GM10266 (cell line): ENCODE measurements around the gene TASL.
A peak's percentile ranks its signal among the peaks of the same experiment; 100 is the strongest.
"Not testable (repeated sequence)": the region's sequence is repeated elsewhere in the genome, so short reads cannot be mapped to it uniquely, and the experiment has no call there.

ENCODE experiments used
- DNase-seq: peaks from one replicate; pipeline ENCODE4 v3.0.0; 2012; ENCODE audit errors: extremely low spot score
- TF ChIP-seq, protein P1 (sequence below): IDR thresholded peaks from 2 replicates; pipeline ENCODE4 v1.5.1; 2012; ENCODE audit warnings: mild to moderate bottlenecking, low read depth; ENCODE audit not compliant: control insufficient read depth, insufficient read depth; ENCODE audit errors: missing control alignments

TASL gene

DNA sequence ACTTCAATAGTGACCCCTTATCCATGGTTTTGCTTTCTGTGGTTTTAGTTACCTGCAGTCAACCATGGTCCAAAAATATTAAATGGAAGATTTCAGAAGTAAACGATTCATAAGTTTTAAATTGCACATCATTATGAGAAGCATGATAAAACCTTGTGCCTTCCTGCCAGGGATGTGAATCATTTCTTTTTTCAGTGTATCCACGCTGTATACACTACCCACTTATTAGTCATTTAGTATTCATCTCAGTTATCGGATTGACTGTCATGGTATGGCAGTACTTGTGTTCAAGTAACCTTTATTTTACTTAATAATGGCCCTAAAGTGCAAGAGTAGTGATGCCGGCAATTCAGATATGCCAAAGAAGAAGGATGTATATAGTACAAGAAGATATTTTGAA lies 37.7 kb upstream of the TASL start:
- TF ChIP-seq, protein P1, sequence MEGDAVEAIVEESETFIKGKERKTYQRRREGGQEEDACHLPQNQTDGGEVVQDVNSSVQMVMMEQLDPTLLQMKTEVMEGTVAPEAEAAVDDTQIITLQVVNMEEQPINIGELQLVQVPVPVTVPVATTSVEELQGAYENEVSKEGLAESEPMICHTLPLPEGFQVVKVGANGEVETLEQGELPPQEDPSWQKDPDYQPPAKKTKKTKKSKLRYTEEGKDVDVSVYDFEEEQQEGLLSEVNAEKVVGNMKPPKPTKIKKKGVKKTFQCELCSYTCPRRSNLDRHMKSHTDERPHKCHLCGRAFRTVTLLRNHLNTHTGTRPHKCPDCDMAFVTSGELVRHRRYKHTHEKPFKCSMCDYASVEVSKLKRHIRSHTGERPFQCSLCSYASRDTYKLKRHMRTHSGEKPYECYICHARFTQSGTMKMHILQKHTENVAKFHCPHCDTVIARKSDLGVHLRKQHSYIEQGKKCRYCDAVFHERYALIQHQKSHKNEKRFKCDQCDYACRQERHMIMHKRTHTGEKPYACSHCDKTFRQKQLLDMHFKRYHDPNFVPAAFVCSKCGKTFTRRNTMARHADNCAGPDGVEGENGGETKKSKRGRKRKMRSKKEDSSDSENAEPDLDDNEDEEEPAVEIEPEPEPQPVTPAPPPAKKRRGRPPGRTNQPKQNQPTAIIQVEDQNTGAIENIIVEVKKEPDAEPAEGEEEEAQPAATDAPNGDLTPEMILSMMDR = no peak
- DNase-seq = no peak

DNA sequence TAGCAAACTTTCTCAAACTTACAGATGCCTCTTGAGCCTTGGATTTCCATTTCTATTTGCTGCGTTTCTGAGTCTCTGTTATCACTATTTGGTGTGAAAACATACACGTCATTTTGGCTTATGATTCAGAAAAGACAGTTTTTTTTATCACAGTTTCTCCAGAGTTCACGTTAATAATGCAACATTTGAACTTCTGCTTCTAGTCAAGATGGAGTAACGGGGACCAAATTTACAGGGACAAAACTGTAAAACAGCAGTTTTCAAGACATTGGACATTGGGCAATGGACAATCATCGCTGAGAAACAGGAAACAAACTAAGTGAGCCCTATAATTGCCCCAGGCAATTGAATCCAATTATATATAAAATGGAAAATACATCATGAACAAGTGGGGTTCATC lies 36.2 kb upstream of the TASL start:
- DNase-seq = no peak
- TF ChIP-seq, protein P1 = no peak

- TF ChIP-seq, protein P1 = no peak
- no peak for DNase-seq
These were observed 34.7 kb upstream of the TASL start for GRCh38 chrX:30612250-30612655.

DNA sequence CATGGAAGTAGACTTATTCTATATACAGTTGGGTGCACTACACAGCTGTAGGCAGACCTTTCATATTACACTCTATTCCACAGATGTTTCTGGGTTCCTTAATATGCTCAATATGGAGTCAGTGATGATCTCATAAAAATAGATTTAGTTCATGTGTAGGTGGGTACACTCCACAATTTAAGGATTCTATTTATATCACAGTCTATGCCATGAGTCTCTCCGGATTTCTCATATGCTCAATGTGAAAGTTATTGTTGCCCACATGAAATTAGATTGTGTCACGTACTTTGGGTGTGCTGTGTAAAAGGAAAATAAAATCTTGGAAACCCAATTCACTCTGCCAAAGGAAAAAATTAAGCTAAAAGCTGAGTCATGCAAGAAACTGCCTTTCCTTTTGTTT lies 32.5 kb upstream of the TASL start:
- TF ChIP-seq, protein P1 = no peak
- no peak for DNase-seq

DNA sequence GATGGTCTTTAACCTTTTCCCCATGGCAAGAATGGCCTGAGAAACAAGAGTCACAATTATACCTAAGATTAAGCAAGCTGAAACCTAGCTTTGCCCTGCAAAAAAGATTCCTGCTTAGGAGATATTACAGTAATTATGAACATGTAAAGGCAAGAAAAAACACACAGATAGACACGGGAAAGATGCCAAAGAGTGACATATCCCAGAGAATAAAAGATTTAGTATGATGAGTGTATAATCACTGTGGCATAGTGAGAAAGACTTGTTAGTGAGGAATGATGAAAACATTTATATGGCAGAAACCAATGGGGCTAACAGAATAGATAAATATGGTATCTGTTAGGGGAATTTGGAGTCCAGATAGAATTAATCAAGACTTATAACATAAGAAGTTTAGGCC lies 29.6 kb upstream of the TASL start:
- TF ChIP-seq, protein P1 = no peak
- DNase-seq = no peak

DNA sequence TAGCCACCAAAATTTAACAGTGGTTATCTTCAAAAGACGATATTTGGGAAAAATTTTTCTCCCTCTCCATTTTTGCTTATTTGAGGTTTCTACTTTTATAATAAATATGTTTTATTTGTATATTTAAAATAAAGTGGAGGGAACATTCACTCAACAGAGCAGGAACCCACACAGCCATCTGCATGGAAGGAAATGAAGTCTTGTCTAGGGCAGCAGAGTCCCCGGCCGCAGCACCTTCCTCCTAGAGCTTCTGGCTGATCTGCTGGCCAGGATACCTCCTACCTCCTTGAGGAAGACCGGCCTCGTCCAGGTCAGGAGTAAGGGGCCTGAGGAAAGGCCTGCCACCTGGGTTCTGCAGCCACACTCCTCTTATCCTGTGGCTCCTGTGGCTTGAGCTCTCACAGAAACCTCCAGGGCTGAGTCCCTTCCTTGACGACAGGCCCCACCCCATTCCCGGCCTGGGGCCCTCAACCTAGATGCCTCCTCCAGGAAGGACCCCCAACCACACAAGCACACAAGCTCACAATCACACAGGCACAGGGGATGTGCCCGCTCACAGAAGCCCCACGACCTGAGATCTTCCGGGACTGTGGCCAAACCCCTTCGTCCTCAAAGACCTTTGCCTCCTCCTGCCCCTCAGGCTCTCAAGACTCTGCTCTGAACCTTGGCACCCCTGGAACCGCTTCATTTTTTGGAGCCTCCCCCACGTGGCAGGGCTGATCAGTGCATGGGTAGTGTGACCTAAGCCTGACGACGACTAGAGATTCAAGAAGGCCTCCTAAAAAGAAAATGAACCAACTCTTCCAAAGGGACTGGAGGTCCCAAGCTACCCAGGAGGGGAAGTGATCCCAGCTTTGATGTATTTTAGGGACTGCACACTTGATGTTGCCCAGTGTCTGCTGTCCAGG lies 23.0 kb upstream of the TASL start:
- DNase-seq = not testable (repeated sequence)

DNA sequence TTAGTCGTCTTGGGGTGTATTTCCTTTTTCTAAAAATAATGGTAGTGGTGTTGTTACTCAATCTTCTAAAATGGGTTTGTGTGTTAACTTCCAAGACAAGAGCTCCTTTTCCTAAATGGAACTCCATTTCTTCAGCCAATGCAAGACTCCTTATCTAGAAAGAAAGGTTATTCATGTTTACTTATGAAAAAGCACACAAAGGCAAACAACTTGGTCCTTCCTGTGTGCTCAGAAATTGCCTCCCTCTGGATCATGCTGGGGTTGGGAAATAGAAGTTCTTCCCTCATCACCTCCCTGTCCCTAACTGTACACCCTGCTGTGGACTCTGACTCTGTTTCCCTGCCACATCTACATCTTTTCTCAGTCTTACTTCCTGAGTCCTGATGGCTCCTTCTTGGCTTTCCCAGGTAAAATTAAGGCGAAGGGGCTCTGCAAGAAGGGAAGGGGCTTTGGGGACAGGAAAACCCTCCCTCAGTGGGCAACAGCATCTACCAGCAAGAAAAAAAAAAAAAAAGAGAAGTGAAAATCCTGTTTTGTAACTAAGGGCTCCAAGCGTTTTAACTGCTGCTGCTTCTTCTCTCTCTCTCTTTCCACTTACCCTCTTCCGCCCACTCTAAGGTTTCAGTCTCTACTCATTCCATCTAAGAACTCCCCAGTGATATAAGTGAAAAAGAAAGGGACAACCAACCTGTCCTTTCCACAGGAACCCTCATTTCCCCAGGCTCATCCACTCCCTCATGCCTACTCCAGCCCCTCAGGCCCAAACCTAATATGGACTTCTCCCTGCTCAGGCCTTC lies 19.8 kb upstream of the TASL start:
- DNase-seq = peak; percentile 40
- TF ChIP-seq, protein P1 = no peak
